DOHH2 (cell line): ENCODE results near the gene TPO.

ENCODE experiments used
- H3F3A ChIP-seq: fragments of 200-600 bp; sonication (generic), shearing (Covaris generic); 2 replicates; pipeline ENCODE4 v1.6.0; 2016; ENCODE audit warnings: antibody characterized with exemption, mild to moderate bottlenecking; ENCODE audit not compliant: control insufficient read depth, insufficient read depth
- H3K27ac ChIP-seq: fragments of 200-600 bp; sonication (generic); 2 replicates; pipeline ENCODE4 v1.5.1; 2014; ENCODE audit warnings: low read depth, mild to moderate bottlenecking, low read length, moderate library complexity
- H3K27me3 ChIP-seq: fragments of 200-600 bp; sonication (generic); 2 replicates; pipeline ENCODE4 v1.6.1; 2014; ENCODE audit warnings: mild to moderate bottlenecking, low read length, mixed read lengths; ENCODE audit not compliant: control insufficient read depth
- H3K36me3 ChIP-seq: fragments of 200-600 bp; sonication (generic); 2 replicates; pipeline ENCODE4 v1.6.1; 2014; ENCODE audit warnings: mild to moderate bottlenecking, low read length, moderate library complexity, mixed read lengths; ENCODE audit not compliant: control insufficient read depth
- H3K4me1 ChIP-seq: fragments of 200-600 bp; sonication (generic); 2 replicates; pipeline ENCODE4 v1.6.1; 2014; ENCODE audit warnings: mild to moderate bottlenecking, low read length, mixed read lengths; ENCODE audit not compliant: control insufficient read depth
- H3K4me2 ChIP-seq: fragments of 200-600 bp; sonication (generic); 2 replicates; pipeline ENCODE4 v1.6.0; 2014; ENCODE audit warnings: mild to moderate bottlenecking, low read length, moderate library complexity
- H3K4me3 ChIP-seq: fragments of 200-600 bp; sonication (generic); 2 replicates; pipeline ENCODE4 v1.5.1; 2014; ENCODE audit warnings: mild to moderate bottlenecking, low read length, mixed read lengths
- H3K79me2 ChIP-seq: fragments of 200-600 bp; sonication (generic); 2 replicates; pipeline ENCODE4 v1.6.1; 2014; ENCODE audit warnings: mild to moderate bottlenecking, low read length, mixed read lengths; ENCODE audit not compliant: control insufficient read depth
- H3K9me2 ChIP-seq: fragments of 200-600 bp; sonication (generic); replicated peaks from 2 replicates; pipeline ENCODE4 v1.6.1; 2014; ENCODE audit warnings: mild to moderate bottlenecking, low read length, mixed read lengths; ENCODE audit not compliant: control insufficient read depth
- H3K9me3 ChIP-seq: fragments of 200-600 bp; sonication (generic); 2 replicates; pipeline ENCODE4 v1.6.1; 2014; ENCODE audit warnings: antibody characterized with exemption, low read length, mixed read lengths; ENCODE audit not compliant: control insufficient read depth, insufficient read depth
- H4K20me1 ChIP-seq: fragments of 200-600 bp; sonication (generic); 2 replicates; pipeline ENCODE4 v1.6.0; 2014; ENCODE audit warnings: low read depth, mild to moderate bottlenecking, antibody characterized with exemption, low read length, moderate library complexity; ENCODE audit not compliant: control insufficient read depth, insufficient read depth
- CTCF ChIP-seq: fragments of 200-600 bp; sonication (generic); IDR thresholded peaks from one replicate; pipeline ENCODE4 v1.5.1; 2014; ENCODE audit warnings: antibody characterized with exemption, mild to moderate bottlenecking, low read depth, low read length; ENCODE audit not compliant: poor library complexity, severe bottlenecking
- EZH2phosphoT487 ChIP-seq: fragments of 200-600 bp; sonication (generic); IDR thresholded peaks from 2 replicates; pipeline ENCODE4 v1.6.1; 2017; ENCODE audit warnings: borderline replicate concordance, mild to moderate bottlenecking, antibody characterized with exemption, low read length, moderate library complexity, mixed read lengths

TPO gene

GRCh38 chr2:1586251-1586922 is 173.1 kb downstream of the TPO start:
- Histone ChIP-seq H3K27ac (no peak overlapping the region), H3K27me3 (no peaks in the 10 kb centered on the region), H3K9me3 (peaks cover 7% of the 10 kb centered on the region; the same call in 1 of the 2 replicates), H4K20me1 (no peaks in the 10 kb centered on the region), H3K79me2 (no peaks in the 10 kb centered on the region), H3K4me2 (no peak overlapping the region), H3K4me1 (no peaks in the 10 kb centered on the region), H3K4me3 (no peak overlapping the region), H3K9me2 (no peaks in the 10 kb centered on the region), H3K36me3 (no peaks in the 10 kb centered on the region), H3F3A (no peaks in the 10 kb centered on the region)
- TF ChIP-seq CTCF = no peak
- no peak for TF ChIP-seq EZH2phosphoT487

- Histone ChIP-seq H3K27ac (no peak overlapping the region), H3K27me3 (no peaks in the 10 kb centered on the region)
Measured at GRCh38 chr2:1586923-1587840, 173.9 kb downstream of the TPO start.

More at GRCh38 chr2:1586923-1587840, 173.9 kb downstream of the TPO start:
- no peaks in the 10 kb centered on the region for H3K4me1 ChIP-seq
- H3K79me2 ChIP-seq = no peaks in the 10 kb centered on the region
- no peaks in the 10 kb centered on the region for H4K20me1 ChIP-seq
- H3F3A ChIP-seq = no peaks in the 10 kb centered on the region
- TF ChIP-seq EZH2phosphoT487 (no peak), CTCF (no peak)
- no peak overlapping the region for H3K4me2 ChIP-seq
- no peaks in the 10 kb centered on the region for H3K9me2 ChIP-seq
- no peak overlapping the region for H3K4me3 ChIP-seq
- peaks cover 10% of the 10 kb centered on the region; the same call in 1 of the 2 replicates for H3K9me3 ChIP-seq
- H3K36me3 ChIP-seq = no peaks in the 10 kb centered on the region
